WERI-Rb-1 (cell line): Measurements from ENCODE around the gene TREH.
"Not testable (repeated sequence)": the region's sequence is repeated elsewhere in the genome, so short reads cannot be mapped to it uniquely, and the experiment has no call there.

ENCODE experiments used
- DNase-seq: peaks from one replicate; pipeline ENCODE4 v3.0.0-alpha.2; 2020
- H3K27ac ChIP-seq: fragments of 250-450 bp; sonication (Bioruptor Pico); 2 replicates; pipeline ENCODE4 v1.5.1; 2020; ENCODE audit warnings: mild to moderate bottlenecking, moderate library complexity
- H3K27me3 ChIP-seq: fragments of 250-450 bp; sonication (Bioruptor Pico); 2 replicates; pipeline ENCODE4 v1.5.1; 2021; ENCODE audit warnings: mild to moderate bottlenecking, low read depth, moderate library complexity; ENCODE audit not compliant: insufficient read depth, severe bottlenecking
- H3K36me3 ChIP-seq: fragments of 250-450 bp; sonication (Bioruptor Pico); 2 replicates; pipeline ENCODE4 v1.5.1; 2020; ENCODE audit warnings: mild to moderate bottlenecking, moderate library complexity
- H3K4me3 ChIP-seq: 2 replicates; pipeline ENCODE4 v1.5.1; 2011; ENCODE audit warnings: low read depth, mild to moderate bottlenecking, control low read depth, low read length
- H3K9me3 ChIP-seq: fragments of 250-450 bp; sonication (Bioruptor Pico); 2 replicates; pipeline ENCODE4 v1.5.1; 2021; ENCODE audit warnings: mild to moderate bottlenecking, moderate library complexity; ENCODE audit not compliant: severe bottlenecking
- TF ChIP-seq, protein P1 (sequence below): IDR thresholded peaks from 2 replicates; pipeline ENCODE4 v1.5.1; 2011; ENCODE audit warnings: low read depth, mild to moderate bottlenecking, control low read depth, inconsistent platforms, low read length

Gene TREH, protein sequence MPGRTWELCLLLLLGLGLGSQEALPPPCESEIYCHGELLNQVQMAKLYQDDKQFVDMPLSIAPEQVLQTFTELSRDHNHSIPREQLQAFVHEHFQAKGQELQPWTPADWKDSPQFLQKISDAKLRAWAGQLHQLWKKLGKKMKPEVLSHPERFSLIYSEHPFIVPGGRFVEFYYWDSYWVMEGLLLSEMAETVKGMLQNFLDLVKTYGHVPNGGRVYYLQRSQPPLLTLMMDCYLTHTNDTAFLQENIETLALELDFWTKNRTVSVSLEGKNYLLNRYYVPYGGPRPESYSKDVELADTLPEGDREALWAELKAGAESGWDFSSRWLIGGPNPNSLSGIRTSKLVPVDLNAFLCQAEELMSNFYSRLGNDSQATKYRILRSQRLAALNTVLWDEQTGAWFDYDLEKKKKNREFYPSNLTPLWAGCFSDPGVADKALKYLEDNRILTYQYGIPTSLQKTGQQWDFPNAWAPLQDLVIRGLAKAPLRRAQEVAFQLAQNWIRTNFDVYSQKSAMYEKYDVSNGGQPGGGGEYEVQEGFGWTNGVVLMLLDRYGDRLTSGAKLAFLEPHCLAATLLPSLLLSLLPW

DNA sequence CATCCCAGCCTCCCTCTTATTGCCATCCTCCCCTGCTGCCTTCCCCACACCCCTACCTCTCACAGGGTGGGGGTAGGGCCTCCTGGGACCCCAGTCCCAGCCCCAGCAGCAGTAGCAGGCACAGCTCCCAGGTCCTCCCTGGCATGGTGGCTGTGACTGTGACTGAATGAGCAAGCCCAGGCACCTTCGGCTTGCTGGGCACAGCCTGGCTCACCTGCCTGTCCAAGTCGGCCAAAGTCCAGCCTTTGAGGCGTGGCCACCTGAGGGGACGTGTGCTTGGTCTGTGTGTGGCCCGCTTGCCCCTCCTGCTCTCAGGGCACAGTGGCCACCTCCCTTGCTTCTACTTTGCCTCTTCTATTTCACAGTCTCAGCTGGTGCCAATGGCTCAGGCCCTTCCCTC lies at the start of gene TREH:
TSS of gene TREH (minus strand) at position 168 of the 400 bp plus-strand sequence. CDS start at position 145, 23 bp downstream.
- Histone ChIP-seq H3K36me3 (no peaks in the 10 kb centered on the region), H3K4me3 (no peak within 1 kb of the TSS), H3K27ac (no peak within 1 kb of the TSS), H3K27me3 (no peaks in the 10 kb centered on the region), H3K9me3 (peaks cover 9% of the 10 kb centered on the region)
- DNase-seq: no peak
- TF ChIP-seq, protein P1, sequence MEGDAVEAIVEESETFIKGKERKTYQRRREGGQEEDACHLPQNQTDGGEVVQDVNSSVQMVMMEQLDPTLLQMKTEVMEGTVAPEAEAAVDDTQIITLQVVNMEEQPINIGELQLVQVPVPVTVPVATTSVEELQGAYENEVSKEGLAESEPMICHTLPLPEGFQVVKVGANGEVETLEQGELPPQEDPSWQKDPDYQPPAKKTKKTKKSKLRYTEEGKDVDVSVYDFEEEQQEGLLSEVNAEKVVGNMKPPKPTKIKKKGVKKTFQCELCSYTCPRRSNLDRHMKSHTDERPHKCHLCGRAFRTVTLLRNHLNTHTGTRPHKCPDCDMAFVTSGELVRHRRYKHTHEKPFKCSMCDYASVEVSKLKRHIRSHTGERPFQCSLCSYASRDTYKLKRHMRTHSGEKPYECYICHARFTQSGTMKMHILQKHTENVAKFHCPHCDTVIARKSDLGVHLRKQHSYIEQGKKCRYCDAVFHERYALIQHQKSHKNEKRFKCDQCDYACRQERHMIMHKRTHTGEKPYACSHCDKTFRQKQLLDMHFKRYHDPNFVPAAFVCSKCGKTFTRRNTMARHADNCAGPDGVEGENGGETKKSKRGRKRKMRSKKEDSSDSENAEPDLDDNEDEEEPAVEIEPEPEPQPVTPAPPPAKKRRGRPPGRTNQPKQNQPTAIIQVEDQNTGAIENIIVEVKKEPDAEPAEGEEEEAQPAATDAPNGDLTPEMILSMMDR: no peak

DNA sequence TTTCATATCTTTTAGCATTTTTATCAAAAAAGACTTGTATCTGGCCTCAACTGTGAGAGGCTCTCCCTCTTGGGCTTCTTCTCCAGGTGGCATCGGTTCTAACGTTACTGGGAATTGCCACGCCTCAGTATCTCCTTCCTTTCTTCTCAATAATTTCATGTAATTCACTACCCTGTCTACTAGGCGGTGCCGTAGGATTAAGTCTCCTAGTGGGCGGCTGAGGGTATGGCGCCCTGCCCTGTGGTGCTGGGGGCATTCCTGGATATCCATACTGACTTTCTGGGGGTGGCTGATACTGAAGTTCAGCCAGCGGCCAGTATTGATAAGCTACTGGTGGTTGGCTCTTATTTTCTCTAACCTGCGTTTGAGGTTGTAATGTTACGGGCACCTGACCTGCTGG lies 48.7 kb upstream of the TREH start:
- not testable (repeated sequence) for H3K4me3 ChIP-seq

DNA sequence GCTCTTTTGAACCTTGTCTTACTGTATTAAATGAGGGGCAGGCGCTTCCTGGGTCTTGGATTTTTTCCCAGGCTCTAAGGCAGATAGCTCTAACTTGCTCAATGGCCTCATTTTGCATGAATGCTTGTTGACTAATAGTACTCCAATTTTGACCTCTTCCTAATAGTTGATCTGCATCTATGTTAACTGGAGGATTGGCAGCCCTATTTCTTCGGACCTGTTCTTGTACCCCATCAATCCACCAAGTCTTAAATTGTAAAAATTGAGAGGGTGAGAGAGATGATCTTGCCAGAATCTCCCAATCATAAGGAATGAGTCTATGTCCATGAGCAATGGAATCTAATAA lies 48.2 kb upstream of the TREH start:
- not testable (repeated sequence) for H3K9me3 ChIP-seq, H3K36me3 ChIP-seq, H3K27me3 ChIP-seq, H3K27ac ChIP-seq, DNase-seq, H3K4me3 ChIP-seq

More for the DNA sequence above, 48.7 kb upstream of the TREH start:
- H3K9me3 ChIP-seq, DNase-seq, H3K27me3 ChIP-seq, H3K36me3 ChIP-seq, H3K27ac ChIP-seq: not testable (repeated sequence)

- not testable (repeated sequence) for H3K36me3 ChIP-seq, H3K4me3 ChIP-seq, H3K27me3 ChIP-seq, DNase-seq, H3K9me3 ChIP-seq, H3K27ac ChIP-seq
These were observed 47.7 kb upstream of the TREH start for GRCh38 chr11:118727001-118727720.

DNA sequence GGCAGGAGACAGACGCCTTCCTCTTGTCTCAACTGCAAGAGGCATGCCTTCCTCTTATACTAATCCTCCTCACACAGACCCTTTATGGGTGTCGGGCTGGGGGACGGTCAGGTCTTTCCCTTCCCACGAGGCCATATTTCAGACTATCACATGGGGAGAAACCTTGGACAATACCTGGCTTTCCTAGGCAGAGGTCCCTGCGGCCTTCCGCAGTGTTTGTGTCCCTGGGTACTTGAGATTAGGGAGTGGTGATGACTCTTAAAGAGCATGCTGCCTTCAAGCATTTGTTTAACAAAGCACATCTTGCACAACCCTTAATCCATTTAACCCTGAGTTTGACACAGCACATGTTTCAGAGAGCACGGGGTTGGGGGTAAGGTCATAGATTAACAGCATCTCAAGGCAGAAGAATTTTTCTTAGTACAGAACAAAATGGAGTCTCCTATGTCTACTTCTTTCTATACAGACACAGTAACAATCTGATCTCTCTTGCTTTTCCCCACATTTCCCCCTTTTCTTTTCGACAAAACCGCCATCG lies 42.1 kb upstream of the TREH start:
- DNase-seq, H3K27me3 ChIP-seq, H3K27ac ChIP-seq, H3K36me3 ChIP-seq, H3K9me3 ChIP-seq, H3K4me3 ChIP-seq: not testable (repeated sequence)

DNA sequence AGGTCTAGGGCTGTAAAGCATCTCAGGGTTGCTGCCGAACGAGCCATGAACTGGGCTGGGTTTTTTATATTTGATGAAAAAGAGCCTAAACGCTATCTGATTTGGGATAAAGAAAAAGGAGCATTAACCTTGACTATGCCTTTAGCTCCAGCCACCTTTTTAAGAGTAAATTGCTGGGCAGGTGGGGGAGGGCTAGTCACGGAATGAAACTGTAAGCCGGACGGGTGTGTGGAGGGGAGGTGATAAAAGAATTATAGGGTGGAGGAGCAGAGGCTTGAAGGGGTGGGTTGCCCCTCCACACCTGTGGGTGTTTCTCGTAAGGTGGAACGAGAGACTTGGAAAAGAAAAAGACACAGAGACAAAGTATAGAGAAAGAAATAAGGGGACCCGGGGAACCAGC lies 41.3 kb upstream of the TREH start:
- not testable (repeated sequence) for H3K27me3 ChIP-seq, DNase-seq, H3K9me3 ChIP-seq, H3K4me3 ChIP-seq, H3K27ac ChIP-seq, H3K36me3 ChIP-seq

DNA sequence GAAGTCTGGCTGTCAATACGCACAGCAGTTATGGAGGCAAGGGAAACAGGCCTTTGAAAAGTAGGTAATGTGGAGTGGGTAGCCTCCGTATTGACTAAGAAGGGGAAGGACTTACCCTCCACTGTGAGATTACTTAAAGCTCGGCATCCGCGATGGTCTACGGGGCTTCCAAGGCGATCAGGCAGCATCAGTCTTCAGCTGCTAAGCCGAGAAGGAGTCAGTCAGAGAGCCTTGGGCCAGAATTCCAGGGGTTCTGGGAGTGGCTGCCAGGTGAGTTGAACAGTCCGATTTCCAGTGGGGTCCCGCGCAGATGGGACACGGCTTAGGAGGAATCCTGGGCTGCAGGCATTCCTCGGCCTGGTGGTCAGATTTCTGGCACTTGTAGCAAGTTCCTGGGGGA lies 40.6 kb upstream of the TREH start:
- not testable (repeated sequence) for H3K27ac ChIP-seq, H3K27me3 ChIP-seq, DNase-seq, H3K4me3 ChIP-seq, H3K36me3 ChIP-seq, H3K9me3 ChIP-seq

DNA sequence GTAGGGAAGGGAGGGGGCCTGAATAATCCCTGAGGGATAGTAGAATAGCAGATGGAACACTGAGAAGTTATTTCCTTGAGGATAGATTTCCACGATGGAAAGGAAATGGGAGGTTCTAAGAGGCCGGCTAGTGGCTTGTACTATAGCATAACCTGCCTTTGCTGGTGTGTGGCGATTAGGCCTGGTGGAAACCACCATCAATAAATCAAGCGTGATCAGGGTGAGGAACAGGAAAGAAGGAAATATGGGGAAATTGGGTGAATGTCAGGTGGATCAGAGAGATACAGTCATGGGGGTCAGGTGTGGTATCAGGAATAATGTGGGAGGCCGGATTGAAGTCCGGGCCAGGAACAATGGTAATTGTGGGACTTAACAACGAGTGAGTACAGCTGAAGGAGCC lies 39.1 kb upstream of the TREH start:
- H3K36me3 ChIP-seq: not testable (repeated sequence)

DNA sequence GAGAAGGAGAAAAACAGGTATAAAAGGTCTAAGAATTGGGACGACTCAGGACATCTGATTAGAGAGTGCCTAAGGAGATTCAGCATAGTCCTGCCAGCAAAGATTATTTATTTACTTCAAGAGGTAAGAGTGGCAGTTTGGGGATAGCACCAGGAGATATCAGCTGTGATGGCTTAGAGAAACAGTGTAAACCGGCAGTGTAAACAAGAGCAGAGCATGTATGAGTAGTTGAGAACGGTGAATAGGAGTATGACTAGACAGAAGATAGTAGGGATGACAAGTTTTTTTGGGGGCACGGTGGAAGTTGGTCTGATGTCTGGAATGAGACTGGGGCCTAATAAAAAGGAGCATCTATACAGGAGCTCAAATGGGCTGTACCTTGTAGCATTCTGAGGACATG lies 38.3 kb upstream of the TREH start:
- H3K9me3 ChIP-seq, H3K36me3 ChIP-seq, H3K4me3 ChIP-seq, H3K27ac ChIP-seq, H3K27me3 ChIP-seq, DNase-seq: not testable (repeated sequence)

More for the DNA sequence above, 39.1 kb upstream of the TREH start:
- not testable (repeated sequence) for H3K9me3 ChIP-seq, H3K27ac ChIP-seq, H3K4me3 ChIP-seq, H3K27me3 ChIP-seq
- peak; percentile 20 for DNase-seq

DNA sequence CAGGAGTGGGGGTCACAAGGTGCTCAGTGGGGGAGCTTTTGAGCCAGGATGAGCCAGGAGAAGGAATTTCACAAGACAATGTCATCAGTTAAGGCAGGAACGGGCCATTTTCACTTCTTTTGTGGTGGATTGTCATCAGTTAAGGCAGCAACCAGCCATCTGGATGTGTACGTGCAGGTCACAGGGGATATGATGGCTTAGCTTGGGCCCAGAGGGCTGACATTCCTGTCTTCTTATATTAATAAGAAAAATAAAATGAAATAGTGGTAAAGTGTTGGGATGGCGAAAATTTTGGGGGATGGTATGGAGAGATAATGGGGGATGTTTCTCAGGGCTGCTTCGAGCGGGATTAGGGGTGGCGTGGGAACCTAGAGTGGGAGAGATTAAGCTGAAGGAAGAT lies 37.8 kb upstream of the TREH start:
- H3K9me3 ChIP-seq: not testable (repeated sequence)

More for the DNA sequence above, 37.8 kb upstream of the TREH start:
- not testable (repeated sequence) for H3K27me3 ChIP-seq, H3K27ac ChIP-seq, DNase-seq, H3K4me3 ChIP-seq, H3K36me3 ChIP-seq
